NCI-H2107 treated with DMSO at 0.1 percent for 48 hours (cell line): Measurements from ENCODE around the gene SEMA5B.
A peak's percentile ranks its signal among the peaks of the same experiment; 100 is the strongest.

Experiments
- DNase-seq: peaks from one replicate; lab custom pipeline; 2025; ENCODE audit not compliant: unreplicated experiment; lab: John Stamatoyannopoulos, UW

Gene SEMA5B

DNA sequence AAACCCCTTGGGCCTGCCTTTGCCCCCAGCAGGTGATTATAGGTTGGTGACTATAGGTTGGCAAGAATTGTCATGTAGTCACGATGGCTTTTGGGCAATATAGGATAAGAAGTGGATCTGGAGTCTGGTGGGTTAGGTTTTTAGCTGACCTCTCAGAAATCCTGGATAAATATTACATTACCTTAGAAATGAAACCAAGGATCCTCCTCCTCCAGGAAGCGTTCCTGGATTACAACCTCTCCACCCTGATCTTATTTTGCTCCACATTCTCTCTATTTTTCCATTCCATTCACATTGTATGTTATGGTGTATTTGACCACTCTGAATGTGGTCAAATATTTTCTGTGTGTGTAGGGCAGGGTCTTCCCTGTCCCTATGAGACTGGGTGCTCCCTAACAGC lies 82.3 kb downstream of the SEMA5B start:
- no peak for DNase-seq

GRCh38 chr3:122944671-122945161 lies 82.8 kb downstream of the SEMA5B start:
- DNase-seq: no peak

DNA sequence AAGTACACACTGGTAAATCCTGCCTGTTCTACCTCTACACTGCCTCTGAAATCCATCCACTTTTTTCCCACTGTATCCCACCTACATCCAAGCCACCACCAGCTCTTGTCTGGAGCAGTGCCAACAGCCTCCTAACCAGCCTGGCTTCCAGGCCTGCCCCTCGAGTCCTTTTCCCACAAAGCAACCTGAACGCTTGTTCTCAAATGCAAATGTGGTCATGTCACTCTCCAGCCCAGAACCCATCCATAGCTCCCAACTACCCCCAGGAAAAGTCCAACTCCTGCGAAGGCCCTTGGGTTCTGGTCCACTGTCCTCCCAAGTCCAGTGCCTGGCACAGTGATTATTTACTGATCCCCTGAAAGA lies 83.8 kb downstream of the SEMA5B start:
- no peak for DNase-seq

DNA sequence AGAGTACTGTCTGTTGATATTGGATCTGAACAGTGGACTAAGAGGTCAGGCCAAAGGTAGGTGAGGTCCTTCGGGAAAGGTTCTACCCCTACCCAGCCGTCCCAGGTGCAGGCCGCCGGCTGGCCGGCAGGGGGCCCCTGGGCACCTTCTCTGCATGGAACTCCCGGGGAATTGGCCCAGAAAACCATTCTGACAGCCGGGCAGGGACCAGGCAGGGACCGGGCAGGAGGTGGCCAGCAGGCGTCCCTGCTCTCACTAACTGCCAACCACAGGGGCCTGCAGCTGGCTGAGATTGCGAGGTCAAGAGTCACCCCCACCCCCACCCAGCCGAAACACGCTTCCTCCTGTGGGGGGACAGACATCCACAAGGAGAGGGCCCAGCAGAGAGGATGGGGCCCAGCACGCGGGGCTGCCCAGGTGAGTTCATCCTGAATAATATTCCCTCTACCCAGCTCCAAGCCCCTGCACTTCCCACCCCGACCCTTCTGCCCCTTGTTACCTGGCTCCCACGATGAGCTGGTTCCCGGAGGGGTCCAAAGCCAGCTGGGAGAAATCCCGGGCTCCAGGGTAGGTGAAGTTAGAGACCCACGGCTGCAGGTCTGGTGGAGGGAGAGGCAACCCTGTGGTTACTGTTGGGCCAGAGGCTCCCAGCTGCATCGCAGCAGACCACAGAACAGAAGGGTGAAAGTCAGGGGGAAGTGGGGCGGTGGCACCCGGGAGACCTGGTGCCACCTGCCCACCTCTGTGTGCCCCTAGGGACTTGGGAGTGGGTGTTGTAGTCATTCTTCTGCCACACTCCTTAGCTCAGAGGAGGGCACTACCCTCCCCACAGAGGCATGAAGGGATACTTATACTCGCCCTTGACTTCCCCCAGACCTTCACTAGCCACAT lies 84.4 kb downstream of the SEMA5B start:
- DNase-seq: peak; percentile 29

- DNase-seq: no peak
Observed at GRCh38 chr3:122942239-122942638, 85.3 kb downstream of the SEMA5B start.

DNA sequence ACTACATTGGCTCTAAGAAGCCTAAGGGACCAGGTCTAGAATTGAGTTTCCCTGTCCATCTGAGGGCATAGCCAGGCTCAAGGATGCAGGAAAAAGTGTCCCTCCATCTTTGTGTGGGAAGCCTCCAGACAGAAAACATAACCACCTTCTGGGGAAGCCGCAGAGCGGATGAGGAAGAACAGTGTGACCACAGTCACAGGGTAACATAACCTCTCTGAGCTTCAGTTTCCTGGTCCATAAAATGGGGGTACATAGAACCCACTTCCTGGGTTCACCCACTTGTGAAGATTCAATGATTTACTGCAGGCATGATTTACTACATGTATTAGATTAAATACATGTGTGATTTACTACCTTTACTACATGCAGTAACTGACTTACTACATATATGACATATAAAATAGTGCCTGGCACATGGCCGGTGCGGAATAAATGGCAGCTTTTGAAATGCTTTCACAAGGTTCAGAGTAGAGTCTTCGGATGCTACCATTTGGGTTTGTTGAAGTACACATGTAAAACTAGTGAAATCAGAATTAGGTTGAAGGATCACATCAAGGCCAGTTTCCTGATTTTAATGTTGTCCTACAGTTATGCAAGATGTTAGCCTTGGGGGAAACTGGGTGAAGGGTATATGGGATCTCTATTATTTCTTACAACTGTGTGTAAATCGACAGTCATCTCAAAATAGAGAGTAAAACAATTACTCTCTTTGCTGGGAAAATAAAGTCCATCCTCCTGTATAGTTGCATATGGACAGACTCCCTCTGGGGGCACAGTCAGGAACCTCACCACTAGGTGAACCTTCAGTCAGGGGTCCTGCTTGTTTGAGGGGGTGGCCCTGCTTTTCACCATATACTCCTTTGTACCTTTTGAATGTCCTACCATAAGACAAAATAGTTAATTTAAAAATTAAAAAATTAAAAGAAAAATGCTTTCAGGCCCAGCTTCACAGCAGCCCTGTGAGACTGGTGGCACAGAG lies 86.0 kb downstream of the SEMA5B start:
- DNase-seq: no peak

DNA sequence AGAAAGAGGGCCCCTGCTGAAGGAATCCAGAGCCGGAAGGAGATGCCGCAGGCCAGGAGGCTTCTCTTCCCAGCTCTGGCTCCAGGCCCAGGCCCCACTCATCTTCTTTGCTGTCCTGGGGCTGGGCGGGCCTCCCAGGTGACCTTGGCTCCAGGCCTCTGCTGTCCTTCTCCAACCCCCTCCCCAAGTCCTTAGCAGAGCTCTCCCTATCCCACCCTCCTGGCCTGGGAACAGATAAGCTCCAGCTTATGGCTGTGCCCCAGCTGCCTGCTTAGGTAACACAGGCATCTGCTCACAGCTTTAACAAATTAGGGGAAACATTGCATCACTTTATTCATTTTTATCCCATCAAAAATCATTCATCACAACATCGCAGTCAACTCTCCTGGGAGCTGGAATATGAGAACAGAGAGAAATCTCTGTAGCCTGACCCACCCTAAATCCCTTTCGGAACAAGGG lies 86.9 kb downstream of the SEMA5B start:
- no peak for DNase-seq

DNA sequence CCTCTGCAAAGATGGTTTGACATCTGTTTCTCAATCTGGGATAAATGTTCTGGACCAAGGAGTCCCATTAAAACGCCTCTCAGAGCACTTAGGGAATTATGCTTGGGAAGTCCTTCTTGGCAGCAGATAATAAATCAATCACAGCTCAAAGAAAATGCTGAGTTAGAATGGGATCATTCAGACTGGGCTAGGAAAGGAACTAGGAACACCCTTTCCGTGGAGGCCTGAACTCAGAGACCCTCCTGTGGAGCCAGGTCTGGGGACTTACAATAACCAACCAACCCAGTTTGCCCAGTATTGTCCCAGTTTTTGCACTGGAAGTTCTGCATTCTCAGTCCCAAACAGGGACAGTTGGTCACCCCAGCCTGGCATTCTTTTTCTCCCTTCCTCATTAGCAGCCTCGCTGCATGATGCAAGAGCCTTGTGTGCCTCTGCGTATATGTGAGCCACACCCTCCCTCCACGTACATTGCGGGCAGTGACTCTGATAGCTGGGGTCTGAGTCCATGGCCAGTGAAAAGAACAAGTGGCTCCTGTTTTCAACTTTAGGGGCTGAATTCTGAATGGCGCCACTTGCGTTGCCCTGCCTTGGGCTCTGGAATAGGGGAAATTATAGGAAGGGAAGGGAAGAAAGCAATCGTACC lies 88.7 kb downstream of the SEMA5B start:
- DNase-seq: no peak

DNA sequence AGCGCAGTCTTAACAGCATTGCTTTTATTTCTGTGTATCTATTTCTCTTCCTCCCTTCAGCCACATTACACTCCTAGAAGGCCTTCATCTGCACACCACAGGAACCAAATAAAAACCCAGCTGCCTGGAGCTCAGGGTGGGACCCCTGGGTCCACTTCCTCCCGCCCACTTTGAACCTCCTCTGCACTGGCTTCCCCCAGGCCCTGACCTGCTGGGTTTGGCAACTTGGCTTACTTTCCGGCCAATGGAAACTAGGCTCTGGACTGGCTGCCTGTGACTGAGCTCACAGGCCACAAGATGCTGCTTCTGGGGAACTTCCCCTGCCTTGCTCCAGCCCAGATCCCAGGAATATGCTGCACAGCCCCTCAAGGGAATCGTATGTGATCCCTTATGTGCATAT lies 89.8 kb downstream of the SEMA5B start:
- DNase-seq: no peak

GRCh38 chr3:122936986-122937385 lies 90.6 kb downstream of the SEMA5B start:
- DNase-seq: no peak

DNA sequence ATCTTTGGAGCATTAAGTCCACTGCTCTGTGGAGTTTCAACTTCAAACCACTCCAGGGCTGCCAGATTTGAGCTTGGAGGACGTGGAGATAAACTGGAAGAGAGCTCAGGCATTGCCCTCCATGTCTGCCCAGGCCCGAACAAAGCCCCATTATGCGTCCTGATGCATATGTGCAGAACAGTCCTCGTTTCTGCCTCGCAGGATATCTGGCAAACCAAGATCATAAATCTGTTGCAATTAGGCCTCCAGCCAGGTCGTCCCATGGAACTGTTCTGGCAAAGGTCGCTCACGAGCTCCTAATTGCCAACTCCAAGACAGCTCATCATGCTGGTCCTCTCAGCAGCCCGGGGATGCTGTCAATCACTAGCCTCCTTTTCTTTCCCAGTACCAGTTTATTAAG lies 91.2 kb downstream of the SEMA5B start:
- DNase-seq: no peak

GRCh38 chr3:122934251-122934650 lies 93.3 kb downstream of the SEMA5B start:
- no peak for DNase-seq

- no peak for DNase-seq
Observed at GRCh38 chr3:122932251-122932967, 95.2 kb downstream of the SEMA5B start.

GRCh38 chr3:122931636-122932035 lies 95.9 kb downstream of the SEMA5B start:
- no peak for DNase-seq

DNA sequence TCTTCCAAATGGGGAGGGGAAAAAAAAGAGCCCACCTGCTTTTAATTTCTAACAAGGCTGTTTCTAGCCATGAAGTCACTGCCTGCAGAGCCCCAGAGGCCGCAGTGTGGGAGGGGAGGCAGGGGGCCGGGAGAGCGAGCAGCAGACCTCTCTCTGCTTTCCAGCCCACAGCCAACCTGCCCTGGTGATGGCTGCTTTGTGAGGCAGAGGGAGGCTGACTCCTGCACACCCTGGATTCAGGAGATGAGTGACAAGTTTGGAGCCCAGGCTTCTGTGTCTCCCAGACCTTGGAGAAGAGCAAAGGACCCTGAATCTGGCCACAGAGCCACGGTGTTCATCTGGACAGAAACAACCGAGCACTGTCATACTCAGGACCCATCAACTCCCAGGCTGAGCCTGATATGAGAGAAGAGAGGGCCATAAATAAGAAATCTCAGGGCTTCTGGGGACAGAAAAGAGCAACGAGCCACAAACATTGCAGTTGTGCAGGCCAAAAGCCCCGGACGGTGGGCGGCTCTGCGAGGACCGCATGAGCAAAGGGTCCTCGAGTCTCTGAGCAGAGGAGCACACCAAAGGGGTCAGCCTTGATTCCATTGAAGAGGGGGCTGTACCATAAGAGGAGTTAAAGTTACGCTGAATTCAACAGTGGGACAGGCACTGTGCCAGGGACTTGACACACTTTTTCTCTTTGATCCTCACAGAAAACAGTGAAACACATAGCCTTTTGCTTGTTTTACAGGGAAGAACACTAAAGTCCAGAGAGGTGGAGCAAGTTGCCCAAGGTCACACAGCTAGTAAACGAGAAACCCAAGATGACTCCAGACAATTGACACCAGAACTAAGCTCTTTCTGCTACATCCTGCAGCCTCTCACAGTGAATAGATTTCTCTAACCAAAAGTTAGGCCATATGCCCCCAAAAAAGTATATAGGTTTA lies 97.2 kb downstream of the SEMA5B start:
- DNase-seq: no peak

- no peak for DNase-seq
Observed at GRCh38 chr3:122929188-122930062, 98.1 kb downstream of the SEMA5B start.

GRCh38 chr3:122928396-122929187 lies 99.0 kb downstream of the SEMA5B start:
- no peak for DNase-seq

GRCh38 chr3:122927726-122928125 lies 99.8 kb downstream of the SEMA5B start:
- DNase-seq: no peak
